H1 (cell line): ENCODE measurements around the gene CBLN3. TPM values are rescaled to one million over a fixed set of nuclear protein-coding genes. Genes with fewer than 3 reads are reported as not detected.
A peak's percentile ranks its signal among the peaks of the same experiment; 100 is the strongest.

Experiments used
- CTCF ChIA-PET: fragments of 300-600 bp; sonication (Branson Sonifier 250); formaldehyde crosslinking; loops from one replicate; lab custom pipeline; 2021; ENCODE audit not compliant: partially characterized antibody; lab: Charles Lee
- POLR2A ChIA-PET: fragments of 300-600 bp; sonication (Branson Sonifier 250); formaldehyde crosslinking; loops from one replicate; lab custom pipeline; 2021; ENCODE audit warnings: inconsistent platforms; ENCODE audit not compliant: partially characterized antibody; lab: Charles Lee
- DNase-seq, 2 experiments: peaks; one replicate each; pipeline versions ENCODE4 v3.0.0 to v3.0.0-alpha.2; 2010 to 2022; ENCODE audit warnings: low spot score in 2 of 2, low read depth in 1 of 2, mixed read lengths in 1 of 2
- FAIRE-seq: peaks from 2 replicates; lab custom pipeline; 2011; peaks lifted over from hg19 to GRCh38; lab: Jason Lieb, UNC
- H2AFZ ChIP-seq: 2 replicates; pipeline ENCODE4 v1.8.1; 2012; ENCODE audit warnings: low read length, inconsistent platforms
- H2AK5ac ChIP-seq: 2 replicates; pipeline ENCODE4 v1.6.1; 2013; ENCODE audit warnings: low read depth, low read length
- H2BK120ac ChIP-seq: replicated peaks from 2 replicates; pipeline ENCODE3; 2013; ENCODE audit warnings: low read depth, low read length, inconsistent platforms
- H2BK12ac ChIP-seq: 2 replicates; pipeline ENCODE4 v1.6.1; 2013; ENCODE audit warnings: low read depth, low read length
- H2BK15ac ChIP-seq: 2 replicates; pipeline ENCODE4 v1.6.1; 2013; ENCODE audit warnings: low read length
- H2BK20ac ChIP-seq: 2 replicates; pipeline ENCODE4 v1.6.1; 2013; ENCODE audit warnings: low read length
- H2BK5ac ChIP-seq: 2 replicates; pipeline ENCODE4 v1.6.1; 2013; ENCODE audit warnings: low read depth, low read length
- H3K14ac ChIP-seq: 2 replicates; pipeline ENCODE4 v1.6.1; 2013; ENCODE audit warnings: inconsistent platforms; ENCODE audit not compliant: insufficient read length
- H3K18ac ChIP-seq: 2 replicates; pipeline ENCODE4 v1.6.1; 2013; ENCODE audit warnings: low read length; ENCODE audit errors: extremely low read depth
- H3K23ac ChIP-seq: 2 replicates; pipeline ENCODE4 v1.6.1; 2013; ENCODE audit warnings: inconsistent platforms; ENCODE audit not compliant: insufficient read length
- H3K23me2 ChIP-seq: 2 replicates; pipeline ENCODE4 v1.6.1; 2013; ENCODE audit warnings: low read depth, low read length
- H3K27ac ChIP-seq: 2 replicates; pipeline ENCODE4 v1.6.1; 2011; ENCODE audit warnings: low read depth, low read length, inconsistent platforms
- H3K27me3 ChIP-seq, 4 experiments: replicated peaks in 1 of 4; 1 replicate in 1 of 4; 2 replicates in 3 of 4; pipeline versions ENCODE4 v1.6.1 to v1.8.1; 2011 to 2013; ENCODE audit warnings: low read length in 3 of 4, mild to moderate bottlenecking in 3 of 4, inconsistent platforms in 2 of 4, mixed read lengths in 2 of 4, moderate library complexity in 1 of 4; ENCODE audit not compliant: control insufficient read depth in 3 of 4, insufficient read depth in 3 of 4; ENCODE audit errors: extremely low read depth in 1 of 4
- H3K36me3 ChIP-seq, 4 experiments: 2 replicates each; pipeline versions ENCODE4 v1.6.1 to v1.8.1; 2011 to 2013; ENCODE audit warnings: mild to moderate bottlenecking in 4 of 4, low read length in 3 of 4, moderate library complexity in 2 of 4, control low read depth in 1 of 4, inconsistent platforms in 1 of 4; ENCODE audit not compliant: insufficient read depth in 4 of 4, control insufficient read depth in 2 of 4
- H3K4ac ChIP-seq: replicated peaks from 2 replicates; pipeline ENCODE3; 2013; ENCODE audit warnings: low read length, low read depth, mixed read lengths, inconsistent platforms; ENCODE audit not compliant: insufficient read length
- H3K4me1 ChIP-seq, 4 experiments: replicated peaks in 1 of 4; 1 replicate in 1 of 4; 2 replicates in 3 of 4; pipeline versions ENCODE4 v1.6.1 to v1.8.1; 2011 to 2013; ENCODE audit warnings: low read length in 3 of 4, inconsistent platforms in 2 of 4, mixed read lengths in 1 of 4; ENCODE audit not compliant: insufficient read depth in 4 of 4, control insufficient read depth in 3 of 4
- H3K4me2 ChIP-seq, 2 experiments: 2 replicates each; pipeline versions ENCODE4 v1.6.1 to v1.8.1; 2011 to 2013; ENCODE audit warnings: low read depth in 2 of 2, low read length in 2 of 2, control low read depth in 1 of 2, inconsistent platforms in 1 of 2, mild to moderate bottlenecking in 1 of 2; ENCODE audit not compliant: insufficient read depth in 1 of 2
- H3K4me3 ChIP-seq, 4 experiments: fragments of 200-600, 300-600 bp in 1 of 4; sonication (generic), shearing (Covaris generic), sonication (Bioruptor Twin) in 1 of 4; 2 replicates each; pipeline versions ENCODE4 v1.5.1 to v1.8.1; 2011 to 2016; ENCODE audit warnings: low read length in 4 of 4, low read depth in 3 of 4, control low read depth in 2 of 4, inconsistent platforms in 2 of 4, mild to moderate bottlenecking in 2 of 4, mixed read lengths in 1 of 4, moderate library complexity in 1 of 4; ENCODE audit not compliant: insufficient read depth in 2 of 4; ENCODE audit errors: extremely low read depth in 1 of 4
- H3K56ac ChIP-seq: replicated peaks from 2 replicates; pipeline ENCODE3; 2013; ENCODE audit warnings: low read depth, mild to moderate bottlenecking, mixed read lengths, low read length, inconsistent platforms; ENCODE audit not compliant: insufficient read length
- H3K79me1 ChIP-seq: 2 replicates; pipeline ENCODE4 v1.6.1; 2013; ENCODE audit warnings: low read depth, low read length, control low read depth
- H3K79me2 ChIP-seq, 2 experiments: 2 replicates each; pipeline versions ENCODE4 v1.6.1 to v1.8.1; 2012 to 2013; ENCODE audit warnings: low read length in 2 of 2, mild to moderate bottlenecking in 2 of 2, inconsistent platforms in 1 of 2; ENCODE audit not compliant: insufficient read depth in 2 of 2, control insufficient read depth in 1 of 2
- H3K9ac ChIP-seq, 4 experiments: replicated peaks in 1 of 4; 1 replicate in 1 of 4; 2 replicates in 3 of 4; pipeline versions ENCODE4 v1.6.1 to v1.8.1; 2011 to 2013; ENCODE audit warnings: low read depth in 3 of 4, low read length in 3 of 4, control low read depth in 2 of 4, mild to moderate bottlenecking in 2 of 4, moderate library complexity in 2 of 4, inconsistent platforms in 1 of 4; ENCODE audit errors: extremely low read depth in 1 of 4
- H3K9me3 ChIP-seq, 2 experiments: 2 replicates each; pipeline versions ENCODE4 v1.6.1 to v1.8.1; 2012 to 2013; ENCODE audit warnings: mild to moderate bottlenecking in 2 of 2, moderate library complexity in 2 of 2, control low read depth in 1 of 2, inconsistent platforms in 1 of 2, low read depth in 1 of 2, low read length in 1 of 2, mixed read lengths in 1 of 2; ENCODE audit not compliant: insufficient read depth in 2 of 2
- H4K20me1 ChIP-seq, 2 experiments: replicated peaks in 1 of 2; 2 replicates each; pipeline versions ENCODE3 to v1.8.1; 2011 to 2013; ENCODE audit warnings: inconsistent platforms in 2 of 2, low read length in 2 of 2, mild to moderate bottlenecking in 1 of 2; ENCODE audit not compliant: insufficient read depth in 2 of 2, control insufficient read depth in 1 of 2
- H4K5ac ChIP-seq: 2 replicates; pipeline ENCODE4 v1.6.1; 2013; ENCODE audit warnings: low read length, low read depth, mixed read lengths, inconsistent platforms; ENCODE audit not compliant: insufficient read length
- H4K8ac ChIP-seq: 2 replicates; pipeline ENCODE4 v1.8.0; 2013; ENCODE audit warnings: mild to moderate bottlenecking, moderate library complexity, low read length, inconsistent platforms; ENCODE audit not compliant: insufficient read depth; ENCODE audit errors: extremely low read depth
- H4K91ac ChIP-seq: replicated peaks from 2 replicates; pipeline ENCODE3; 2013; ENCODE audit warnings: low read length, mixed read lengths, inconsistent platforms; ENCODE audit not compliant: insufficient read length
- ASH2L ChIP-seq: fragments of 200-600, 300-600 bp; sonication (generic); IDR thresholded peaks from one replicate; pipeline ENCODE4 v1.7.1; 2017; ENCODE audit warnings: low read length
- CEBPB ChIP-seq: IDR thresholded peaks from 2 replicates; pipeline ENCODE4 v1.6.1; 2012; ENCODE audit warnings: low read depth, low read length
- FOSL1 ChIP-seq: IDR thresholded peaks from 2 replicates; pipeline ENCODE4 v1.6.1; 2011; ENCODE audit warnings: mild to moderate bottlenecking, low read depth, low read length, moderate library complexity; ENCODE audit not compliant: insufficient read depth
- HDAC6 ChIP-seq: IDR thresholded peaks from one replicate; pipeline ENCODE4 v1.7.1; 2012; ENCODE audit warnings: low read depth, mild to moderate bottlenecking, inconsistent platforms, low read length, moderate library complexity
- KDM4A ChIP-seq: IDR thresholded peaks from one replicate; pipeline ENCODE4 v1.7.1; 2012; ENCODE audit warnings: low read depth, mild to moderate bottlenecking, moderate library complexity, low read length, inconsistent platforms; ENCODE audit not compliant: severe bottlenecking
- POU5F1 ChIP-seq: IDR thresholded peaks from 2 replicates; pipeline ENCODE4 v1.6.1; 2011; ENCODE audit warnings: low read depth, mild to moderate bottlenecking, low read length, moderate library complexity
- RFX5 ChIP-seq: IDR thresholded peaks from 2 replicates; pipeline ENCODE4 v1.6.1; 2011; ENCODE audit warnings: low read depth, low read length, improper control_type of control experiment, borderline replicate concordance
- RNF2 ChIP-seq: fragments of 200-900, 300-1000 bp; sonication (generic); IDR thresholded peaks from 2 replicates; pipeline ENCODE4 v1.7.1; 2016; ENCODE audit warnings: borderline replicate concordance, low read depth, mild to moderate bottlenecking, antibody characterized with exemption, low read length; ENCODE audit not compliant: poor library complexity, severe bottlenecking; ENCODE audit errors: missing control alignments
- SUZ12 ChIP-seq: fragments of 200-600 bp; sonication (generic); IDR thresholded peaks from 2 replicates; pipeline ENCODE4 v1.6.1; 2012; ENCODE audit warnings: mild to moderate bottlenecking, inconsistent platforms, low read length, moderate library complexity, mixed read lengths
- YY1 ChIP-seq: IDR thresholded peaks from 2 replicates; pipeline ENCODE4 v1.6.1; 2011; ENCODE audit warnings: low read depth, mild to moderate bottlenecking, low read length
- WGBS, 2 experiments: shearing (Covaris generic) in 1 of 2; methylation state at CpG; one replicate each; pipeline versions ENCODE4 v1.1.6 to v1.1.7; 2013 to 2015; ENCODE audit warnings: low lambda C conversion rate in 2 of 2, mixed read lengths in 2 of 2, inconsistent platforms in 1 of 2, low coverage in 1 of 2, missing lambda C conversion rate in 1 of 2; ENCODE audit not compliant: insufficient replicate concordance in 2 of 2, insufficient coverage in 1 of 2, insufficient read length in 1 of 2; ENCODE audit errors: extremely low coverage in 1 of 2, missing lambda C conversion rate in 1 of 2; 5-methylcytosine and 5-hydroxymethylcytosine counted together
- polyA plus RNA-seq, 7 experiments: library from polyadenylated mRNA; depleted of rRNA in 3 of 7; stranded (reverse) in 5 of 7; unstranded in 2 of 7; fragments of >200 nt in 5 of 7; fragments of 200-250 nt in 2 of 7; gene quantifications; 1 replicate in 5 of 7; 2 replicates in 1 of 7; 4 replicates in 1 of 7; pipeline versions ENCODE4 v1.2.1 to v1.2.3, GENCODE V29; 2011 to 2013; ENCODE audit warnings: missing spikeins in 2 of 7, mixed read lengths in 2 of 7
- total RNA-seq: library from RNA; stranded (reverse); fragmentation: NEBNext Ultra II Directional; extraction: Animal tissue kit (Norgen Biotek cat#: 25700); gene quantifications from 2 replicates; pipeline ENCODE4 v1.2.1, GENCODE V29; 2021

The CBLN3 gene
- total and polyA plus RNA-seq, 2 of the 8 experiments (the other 6 are each of a cell fraction or from before 2014, with no cell fraction given): 0.54 to 1.00 TPM

GRCh38 chr14:24395609-24396582, 33.6 kb downstream of the CBLN3 start:
- DNase-seq (no peak), FAIRE-seq (no peak)
- no peaks in the 10 kb centered on the region for H3K9me3 ChIP-seq
- no peak overlapping the region for H3K14ac ChIP-seq
- H3K4me3 ChIP-seq: no peak overlapping the region
- H4K20me1 ChIP-seq: no peaks in the 10 kb centered on the region
- no peaks in the 10 kb centered on the region for H3K79me2 ChIP-seq
- no peak overlapping the region for H4K5ac ChIP-seq
- no peak overlapping the region for H2AFZ ChIP-seq
- H2BK120ac ChIP-seq: no peak overlapping the region
- no peak overlapping the region for H3K4ac ChIP-seq
- H2BK20ac ChIP-seq: peak overlapping the region; percentile 66; the same call in 1 of the 2 replicates
- no peak overlapping the region for H2AK5ac ChIP-seq
- peak overlapping the region; percentile 80; the same call in 1 of the 2 replicates for H2BK12ac ChIP-seq
- H4K91ac ChIP-seq: no peak overlapping the region
- no peaks in the 10 kb centered on the region for H3K79me1 ChIP-seq
- ChIA-PET POLR2A (interaction anchor here (1.0 to 1.9 kb wide), 7 partner anchors 13 to 88 kb away, joined by 3 to 8 read pairs (median 5); partner anchors contain the start of gene CIDEB), CTCF (interaction anchor here (0.8 to 4.3 kb wide), 17 partner anchors 9 to 201 kb away, joined by 3 to 35 read pairs (median 6); partner anchors contain the start of gene NFATC4)
- WGBS, 2 experiments: 86% methylated on average over 8 of the region's 8 CpGs; no CpG with 5 or more reads in 1 of the 2 experiments
- H3K56ac ChIP-seq: no peak overlapping the region
- H3K9ac ChIP-seq: no peak overlapping the region
- no peak overlapping the region for H4K8ac ChIP-seq
- H3K23me2 ChIP-seq: peaks cover 10% of the 10 kb centered on the region; the same call in 1 of the 2 replicates
- H3K23ac ChIP-seq: no peak overlapping the region
- H3K27me3 ChIP-seq: peaks cover 0 to 3% (median 0%) of the 10 kb centered on the region in 4 experiments; a peak in 1 of 7 replicates
- no peak overlapping the region for H3K18ac ChIP-seq
- H2BK5ac ChIP-seq: peak overlapping the region; percentile 60; the same call in 1 of the 2 replicates
- H3K4me2 ChIP-seq: no peak overlapping the region
- no peak overlapping the region for H3K27ac ChIP-seq
- H3K36me3 ChIP-seq: no peaks in the 10 kb centered on the region
- H2BK15ac ChIP-seq: peak overlapping the region; percentile 83; the same call in 1 of the 2 replicates
- H3K4me1 ChIP-seq: peaks cover 0 to 15% (median 8%) of the 10 kb centered on the region in 4 experiments; a peak in 6 of 7 replicates
- no peak for TF ChIP-seq KDM4A
- no peak for TF ChIP-seq POU5F1
- TF ChIP-seq FOSL1: no peak
- TF ChIP-seq ASH2L: no peak
- no peak for TF ChIP-seq SUZ12
- TF ChIP-seq HDAC6: no peak
- no peak for TF ChIP-seq RNF2
- TF ChIP-seq RFX5: no peak
- no peak for TF ChIP-seq CEBPB
- no peak for TF ChIP-seq YY1
